Spleen (tissue), 11 donors: Measurements from ENCODE around the gene RIOK1. TPM values are rescaled to one million over a fixed set of nuclear protein-coding genes. Genes with fewer than 3 reads are reported as not detected.

Source experiments
- DNase-seq: peaks from one replicate; pipeline ENCODE4 v3.0.0-alpha.2; 2020
- H3K27ac ChIP-seq, 8 donors: fragments of 200-600 bp; sonication (generic) in 7 of 8; 1 replicate in 4 of 8; 2 replicates in 4 of 8; pipeline versions ENCODE4 v1.5.0 to v1.8.0; 2016 to 2021; ENCODE audit warnings: inconsistent platforms in 4 of 8, mild to moderate bottlenecking in 4 of 8, moderate library complexity in 1 of 8
- H3K27me3 ChIP-seq, 7 donors: fragments of 200-600 bp; sonication (generic) in 6 of 7; replicated peaks in 1 of 7; 1 replicate in 4 of 7; 2 replicates in 3 of 7; pipeline versions ENCODE4 v1.5.0 to v1.8.0; 2016 to 2021; ENCODE audit warnings: inconsistent platforms in 3 of 7, mild to moderate bottlenecking in 1 of 7
- H3K36me3 ChIP-seq, 6 donors: fragments of 200-600 bp; sonication (generic) in 5 of 6; 1 replicate in 4 of 6; 2 replicates in 2 of 6; pipeline versions ENCODE4 v1.5.0 to v1.8.0; 2016 to 2021; ENCODE audit warnings: inconsistent platforms in 2 of 6
- H3K4me1 ChIP-seq, 6 donors: fragments of 200-600 bp; sonication (generic) in 5 of 6; 1 replicate in 3 of 6; 2 replicates in 3 of 6; pipeline versions ENCODE4 v1.5.0 to v1.8.0; 2016 to 2021; ENCODE audit warnings: inconsistent platforms in 3 of 6
- H3K4me3 ChIP-seq, 8 donors: fragments of 200-600 bp; sonication (generic) in 7 of 8; 1 replicate in 4 of 8; 2 replicates in 4 of 8; pipeline versions ENCODE4 v1.5.0 to v1.8.0; 2016 to 2021; ENCODE audit warnings: inconsistent platforms in 4 of 8, mild to moderate bottlenecking in 4 of 8, moderate library complexity in 2 of 8
- H3K9me3 ChIP-seq, 8 donors: fragments of 200-600 bp; sonication (generic) in 7 of 8; 1 replicate in 4 of 8; 2 replicates in 4 of 8; pipeline versions ENCODE4 v1.5.0 to v1.8.0; 2016 to 2021; ENCODE audit warnings: inconsistent platforms in 4 of 8
- CTCF ChIP-seq, 11 experiments: fragments of 200-600 bp in 7 of 11; fragments of 450-650 bp in 4 of 11; sonication (generic) in 4 of 11; IDR thresholded peaks in 8 of 11; conservative IDR thresholded peaks in 3 of 11; 1 replicate in 7 of 11; 2 replicates in 4 of 11; pipeline versions ENCODE4 v1.4.0 to v1.8.0; 2016 to 2021; ENCODE audit warnings: antibody characterized with exemption in 11 of 11, inconsistent platforms in 4 of 11, mild to moderate bottlenecking in 1 of 11
- POLR2A ChIP-seq, 3 donors: fragments of 450-650 bp; IDR thresholded peaks; one replicate each; pipeline ENCODE4 v1.5.1; 2017; ENCODE audit warnings: antibody characterized with exemption in 3 of 3, mild to moderate bottlenecking in 1 of 3
- POLR2AphosphoS5 ChIP-seq, 3 donors: sonication (generic); formaldehyde crosslinking; IDR thresholded peaks; one replicate each; pipeline ENCODE4 v1.5.1; 2017; ENCODE audit warnings: antibody characterized with exemption in 3 of 3
- WGBS, 5 donors: extraction: QIAGEN DNeasy Blood & Tissue Kit in 3 of 5; methylation state at CpG; one replicate each; pipeline versions ENCODE4 v1.1.5 to v1.1.7; 2013 to 2018; 5-methylcytosine and 5-hydroxymethylcytosine counted together
- intact Hi-C: fragments of 100-400 bp; cut with DNase I; formaldehyde crosslinking; loops from one replicate; pipeline ENCODE4 v1.15.0; 2023; ENCODE audit warnings: low total_unique reads
- polyA plus RNA-seq, 3 donors: library from polyadenylated mRNA; stranded (reverse); fragments of 200-250 nt; gene quantifications; one replicate each; pipeline ENCODE4 v1.2.1, GENCODE V29; 2013
- total RNA-seq, 7 donors: library from RNA; depleted of rRNA in 3 of 7; stranded (reverse); fragments of >200 nt in 3 of 7; fragmentation: NEBNext Ultra II Directional in 4 of 7; extraction: Animal tissue kit (Norgen Biotek cat#: 25700) in 4 of 7; gene quantifications; one replicate each; pipeline versions ENCODE4 v1.1.0 to v1.2.1, GENCODE V29; 2016 to 2021
- donor health status: healthy with polysubstance abuse.
- donor health status: DM: no; HTN: no; CAD: no; lungs with moderate emphysema.
- donor health status: DM: no; HTN: no; CAD: no.
- donor health status: Bipolar disorder and iron deficiency.
- donor health status: healthy.
- donor health status: DM: no; HTN: no; CAD: no.
- donor health status: DM: yes; HTN: yes; CAD: no.

RIOK1 gene
- total and polyA plus RNA-seq, 10 donors = 12.7 to 26.6 (median 18.5) TPM

- TF ChIP-seq CTCF (IDR thresholded peaks at IDR 0.05 in 8 of 11, conservative IDR thresholded peaks at IDR 0.05 in 3 of 11) (no peak), POLR2AphosphoS5 (IDR thresholded peaks at IDR 0.05) (no peak)
- Histone ChIP-seq H3K4me3 (no peak overlapping the region), H3K27me3 (no peaks in the 10 kb centered on the region), H3K27ac (no peak overlapping the region), H3K9me3 (no peaks in the 10 kb centered on the region), H3K36me3 (peaks cover 3 to 49% (median 29%) of the 10 kb centered on the region in 6 donors), H3K4me1 (no peaks in the 10 kb centered on the region)
- intact Hi-C loops = no loop called here
- WGBS, 5 donors = 92 to 95% (median 93%) methylated on average over 3 of the region's 3 CpGs
- DNase-seq = no peak
These were observed 31.5 kb downstream of the RIOK1 start for GRCh38 chr6:7421066-7421465.

GRCh38 chr6:7424058-7424457, 34.5 kb downstream of the RIOK1 start:
- no peaks in the 10 kb centered on the region for H3K9me3 ChIP-seq
- no peak overlapping the region for H3K4me3 ChIP-seq
- H3K4me1 ChIP-seq = no peaks in the 10 kb centered on the region
- TF ChIP-seq POLR2AphosphoS5 (IDR thresholded peaks at IDR 0.05) (no peak), POLR2A (IDR thresholded peaks at IDR 0.05) (no peak), CTCF (IDR thresholded peaks at IDR 0.05 in 8 of 11, conservative IDR thresholded peaks at IDR 0.05 in 3 of 11) (no peak)
- H3K27me3 ChIP-seq = peaks cover 0 to 2% (median 0%) of the 10 kb centered on the region in 7 donors
- H3K27ac ChIP-seq = no peak overlapping the region
- DNase-seq = no peak
- intact Hi-C loops = no loop called here
- WGBS, 5 donors = 76 to 91% (median 85%) methylated on average over 5 of the region's 5 CpGs
- peaks cover 0 to 20% (median 2%) of the 10 kb centered on the region in 6 donors for H3K36me3 ChIP-seq

GRCh38 chr6:7424967-7425807, 35.6 kb downstream of the RIOK1 start:
- Histone ChIP-seq H3K4me3 (no peak overlapping the region), H3K27me3 (peaks cover 0 to 3% (median 0%) of the 10 kb centered on the region in 7 donors), H3K9me3 (no peaks in the 10 kb centered on the region), H3K27ac (no peak overlapping the region), H3K4me1 (no peaks in the 10 kb centered on the region), H3K36me3 (peaks cover 0 to 8% (median 0%) of the 10 kb centered on the region in 6 donors)
- 85 to 93% (median 90%) methylated on average over 15 to 25 of the region's 25 CpGs for WGBS, 5 donors
- intact Hi-C loops = no loop called here
- DNase-seq = no peak
- no peak for TF ChIP-seq POLR2AphosphoS5 (IDR thresholded peaks at IDR 0.05)
- peak in 9 of 11 experiments; percentile 7 to 43 (median 31) for TF ChIP-seq CTCF (IDR thresholded peaks at IDR 0.05 in 8 of 11, conservative IDR thresholded peaks at IDR 0.05 in 3 of 11)

- peaks cover 0 to 3% (median 0%) of the 10 kb centered on the region in 7 donors for H3K27me3 ChIP-seq
- H3K36me3 ChIP-seq = peaks cover 0 to 2% (median 0%) of the 10 kb centered on the region in 6 donors
- H3K4me1 ChIP-seq = peaks cover 0 to 1% (median 0%) of the 10 kb centered on the region in 6 donors
- H3K9me3 ChIP-seq = no peaks in the 10 kb centered on the region
- H3K27ac ChIP-seq = no peak overlapping the region
- intact Hi-C loops = no loop called here
- DNase-seq = peak; percentile 76
- TF ChIP-seq CTCF (IDR thresholded peaks at IDR 0.05 in 8 of 11, conservative IDR thresholded peaks at IDR 0.05 in 3 of 11) (no peak), POLR2A (IDR thresholded peaks at IDR 0.05) (no peak), POLR2AphosphoS5 (IDR thresholded peaks at IDR 0.05) (no peak)
- no peak overlapping the region for H3K4me3 ChIP-seq
- 97 to 99% (median 98%) methylated on average over 32 to 39 of the region's 39 CpGs for WGBS, 5 donors
These were observed 36.2 kb downstream of the RIOK1 start for GRCh38 chr6:7425808-7426190.
